Keratinocyte (primary cell): Measurements from ENCODE around the gene CTDSP2. TPM values are rescaled to one million over a fixed set of nuclear protein-coding genes. Genes with fewer than 3 reads are reported as not detected.

Experiments used
- DNase-seq: peaks from one replicate; pipeline ENCODE4 v3.0.0-alpha.2; 2011; ENCODE audit warnings: low read depth, missing footprints, low spot score
- FAIRE-seq: peaks from 2 replicates; lab custom pipeline; 2011; peaks lifted over from hg19 to GRCh38; lab: Jason Lieb, UNC
- H2AFZ ChIP-seq: 2 replicates; pipeline ENCODE4 v1.6.0; 2012; ENCODE audit warnings: low read length, control low read depth, inconsistent platforms; ENCODE audit not compliant: control insufficient read depth
- H3K27ac ChIP-seq: 2 replicates; pipeline ENCODE4 v1.5.1; 2011; ENCODE audit warnings: low read length; ENCODE audit not compliant: control insufficient read depth, insufficient read depth
- H3K27me3 ChIP-seq: 3 replicates; pipeline ENCODE4 v1.6.0; 2011; ENCODE audit warnings: low read length; ENCODE audit not compliant: control insufficient read depth, insufficient read depth; ENCODE audit errors: extremely low read depth
- H3K36me3 ChIP-seq, 2 experiments: 2 replicates in 1 of 2; 3 replicates in 1 of 2; pipeline ENCODE4 v1.5.1; 2011; ENCODE audit warnings: low read length in 2 of 2, mild to moderate bottlenecking in 1 of 2; ENCODE audit not compliant: control insufficient read depth in 2 of 2, insufficient read depth in 2 of 2; ENCODE audit errors: extremely low read depth in 1 of 2
- H3K4me1 ChIP-seq: 3 replicates; pipeline ENCODE4 v1.5.1; 2011; ENCODE audit warnings: low read length; ENCODE audit not compliant: control insufficient read depth, insufficient read depth; ENCODE audit errors: extremely low read depth
- H3K4me2 ChIP-seq: 3 replicates; pipeline ENCODE4 v1.6.0; 2011; ENCODE audit warnings: low read depth, low read length; ENCODE audit not compliant: control insufficient read depth, insufficient read depth; ENCODE audit errors: extremely low read depth
- H3K4me3 ChIP-seq, 3 experiments: fragments of 200-600 bp in 1 of 3; sonication (generic) in 1 of 3; 2 replicates in 2 of 3; 3 replicates in 1 of 3; pipeline ENCODE4 v1.5.1; 2011 to 2016; ENCODE audit warnings: low read length in 3 of 3, mild to moderate bottlenecking in 3 of 3, control low read depth in 2 of 3, inconsistent platforms in 1 of 3, low read depth in 1 of 3, mixed read lengths in 1 of 3, mixed run types in 1 of 3, moderate library complexity in 1 of 3; ENCODE audit not compliant: control insufficient read depth in 2 of 3, insufficient read depth in 2 of 3; ENCODE audit errors: extremely low read depth in 1 of 3
- H3K79me2 ChIP-seq: 2 replicates; pipeline ENCODE4 v1.6.0; 2012; ENCODE audit warnings: low read length; ENCODE audit not compliant: control insufficient read depth, insufficient read depth
- H3K9ac ChIP-seq: 3 replicates; pipeline ENCODE4 v1.6.0; 2011; ENCODE audit warnings: low read length; ENCODE audit not compliant: control insufficient read depth, insufficient read depth; ENCODE audit errors: extremely low read depth
- H3K9me1 ChIP-seq: 3 replicates; pipeline ENCODE4 v1.6.0; 2011; ENCODE audit warnings: low read length; ENCODE audit not compliant: control insufficient read depth, insufficient read depth; ENCODE audit errors: extremely low read depth
- H3K9me3 ChIP-seq: 2 replicates; pipeline ENCODE4 v1.5.1; 2012; ENCODE audit warnings: low read depth, low read length; ENCODE audit not compliant: control insufficient read depth
- H4K20me1 ChIP-seq: 3 replicates; pipeline ENCODE4 v1.6.0; 2011; ENCODE audit warnings: low read length; ENCODE audit not compliant: control insufficient read depth, insufficient read depth; ENCODE audit errors: extremely low read depth
- CTCF ChIP-seq, 3 experiments: IDR thresholded peaks in 1 of 3; conservative IDR thresholded peaks in 1 of 3; optimal IDR thresholded peaks in 1 of 3; 2 replicates in 2 of 3; 3 replicates in 1 of 3; pipeline versions ENCODE3 to v1.5.1; 2011; ENCODE audit warnings: low read length in 3 of 3, mild to moderate bottlenecking in 3 of 3, moderate library complexity in 2 of 3, control low read depth in 1 of 3, inconsistent platforms in 1 of 3; ENCODE audit not compliant: insufficient read depth in 2 of 3; ENCODE audit errors: extremely low read depth in 1 of 3
- EZH2 ChIP-seq: IDR thresholded peaks from one replicate; pipeline ENCODE4 v1.6.1; 2012; ENCODE audit warnings: inconsistent platforms, mild to moderate bottlenecking, low read length, moderate library complexity
- dilution Hi-C: fragments of 300-500 bp; cut with MboI; formaldehyde crosslinking; loops from one replicate; pipeline ENCODE4 v1.7.0; 2020; ENCODE audit warnings: low sequenced_read_pairs; ENCODE audit not compliant: extremely low pct_ligation_motif_present
- polyA plus RNA-seq, 5 experiments: library from polyadenylated mRNA; depleted of rRNA in 3 of 5; stranded (reverse) in 3 of 5; stranded (forward) in 1 of 5; unstranded in 1 of 5; fragments of >200 nt; gene quantifications; 1 replicate in 1 of 5; 2 replicates in 3 of 5; 3 replicates in 1 of 5; pipeline versions ENCODE4 v1.2.1 to v1.2.3, GENCODE V29; 2011 to 2012; ENCODE audit warnings: missing spikeins in 2 of 5, low read depth in 1 of 5, low replicate concordance in 1 of 5

CTDSP2 gene
- polyA plus RNA-seq, 1 donor (not counting 4 experiments of a cell fraction or from before 2014, with no cell fraction given) = 54.6 TPM

- dilution Hi-C loops = no loop called here
- peak overlapping the region; percentile 86 for H3K9ac ChIP-seq
- H3K9me1 ChIP-seq = no peaks in the 10 kb centered on the region
- peaks cover 10 to 16% of the 10 kb centered on the region in 2 experiments for H3K36me3 ChIP-seq
- TF ChIP-seq CTCF (optimal IDR thresholded peaks at IDR 0.05 in 1 of 3, IDR thresholded peaks at IDR 0.05 in 1 of 3, conservative IDR thresholded peaks at IDR 0.05 in 1 of 3; ENCODE audit: extremely low read depth in 1 of 3, insufficient read depth in 2 of 3, low read length in 3 of 3) (no peak), EZH2 (no peak)
- peaks cover 8% of the 10 kb centered on the region for H3K4me1 ChIP-seq
- DNase-seq (no peak), FAIRE-seq (no peak)
- H3K27ac ChIP-seq = peak overlapping the region; percentile 75
- no peaks in the 10 kb centered on the region for H3K9me3 ChIP-seq
- no peaks in the 10 kb centered on the region for H4K20me1 ChIP-seq
- H3K27me3 ChIP-seq = no peaks in the 10 kb centered on the region
- peaks cover 16% of the 10 kb centered on the region for H3K79me2 ChIP-seq
- peak overlapping the region; percentile 97 for H3K4me2 ChIP-seq
- H3K4me3 ChIP-seq = peak overlapping the region; percentile 80 to 100 (median 99)
- peak overlapping the region; percentile 78 for H2AFZ ChIP-seq
Observed at GRCh38 chr12:57783466-57783801, 63.1 kb downstream of the CTDSP2 start.

DNA sequence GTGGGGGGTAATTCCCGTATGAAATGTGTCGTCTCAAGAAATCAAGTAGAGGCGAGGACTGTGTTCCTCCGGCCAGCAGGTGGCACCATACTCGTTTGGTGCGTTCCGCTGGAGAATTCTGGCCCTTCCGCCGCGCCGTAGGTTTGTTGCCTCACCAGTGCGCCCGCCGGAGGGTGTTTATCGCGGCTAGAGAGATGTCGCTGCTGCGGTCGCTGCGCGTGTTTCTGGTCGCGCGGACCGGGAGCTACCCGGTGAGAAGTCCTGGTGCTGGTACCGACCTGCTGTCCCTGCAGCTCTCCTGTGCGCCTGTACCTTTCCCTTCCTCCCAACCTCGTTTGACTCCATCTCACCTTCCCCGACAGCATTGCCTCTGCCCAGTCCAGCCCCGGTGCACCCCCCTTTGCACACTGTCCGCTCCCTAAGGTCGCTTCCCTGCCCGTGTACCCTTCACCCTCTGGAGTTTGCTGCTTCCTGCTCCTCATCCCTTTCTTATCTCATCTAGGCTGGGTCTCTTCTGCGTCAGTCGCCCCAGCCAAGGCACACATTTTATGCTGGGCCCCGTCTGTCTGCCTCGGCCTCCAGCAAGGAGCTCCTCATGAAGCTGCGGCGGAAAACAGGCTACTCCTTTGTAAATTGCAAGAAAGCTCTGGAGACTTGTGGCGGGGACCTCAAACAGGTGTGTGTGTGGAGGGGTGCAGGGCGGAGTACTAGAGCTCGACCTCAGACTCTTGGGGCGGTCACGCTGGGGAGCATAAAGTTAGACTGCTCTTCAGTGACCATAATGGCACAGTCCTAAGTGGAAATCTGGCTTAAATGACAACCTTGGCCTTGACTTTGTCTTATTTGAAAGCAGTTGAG, 63.7 kb downstream of the CTDSP2 start, which contains the start of gene TSFM:
Gene TSFM (plus strand): TSS at position 180 of the 858 bp plus-strand sequence. CDS start 15 bp downstream, at position 195.
- H3K36me3 ChIP-seq = peaks cover 10 to 14% of the 10 kb centered on the region in 2 experiments
- no peaks in the 10 kb centered on the region for H4K20me1 ChIP-seq
- no peaks in the 10 kb centered on the region for H3K9me1 ChIP-seq
- H2AFZ ChIP-seq = peak within 1 kb of the TSS; percentile 78
- DNase-seq (no peak), FAIRE-seq (peak; percentile 29)
- H3K9ac ChIP-seq = peak within 1 kb of the TSS; percentile 86
- no peak for TF ChIP-seq EZH2
- TF ChIP-seq CTCF (optimal IDR thresholded peaks at IDR 0.05 in 1 of 3, IDR thresholded peaks at IDR 0.05 in 1 of 3, conservative IDR thresholded peaks at IDR 0.05 in 1 of 3; ENCODE audit: extremely low read depth in 1 of 3, insufficient read depth in 2 of 3, low read length in 3 of 3) = peak; percentile 92 to 99 (median 97)
- no peaks in the 10 kb centered on the region for H3K27me3 ChIP-seq
- H3K4me2 ChIP-seq = peak within 1 kb of the TSS; percentile 97
- H3K4me3 ChIP-seq = peak within 1 kb of the TSS; percentile 80 to 100 (median 99)
- dilution Hi-C loops = no loop called here
- H3K4me1 ChIP-seq = peaks cover 8% of the 10 kb centered on the region
- H3K79me2 ChIP-seq = peaks cover 16% of the 10 kb centered on the region
- H3K27ac ChIP-seq = peak within 1 kb of the TSS; percentile 75
- no peaks in the 10 kb centered on the region for H3K9me3 ChIP-seq
